RKO (cell line): ENCODE results near the gene NUAK2.

ENCODE experiments used
- DNase-seq: peaks from one replicate; pipeline ENCODE4 v3.0.0-alpha.2; 2016; ENCODE audit warnings: low spot score

NUAK2 gene

GRCh38 chr1:205272536-205272935, 49.0 kb downstream of the NUAK2 start:
- DNase-seq = no peak

DNA sequence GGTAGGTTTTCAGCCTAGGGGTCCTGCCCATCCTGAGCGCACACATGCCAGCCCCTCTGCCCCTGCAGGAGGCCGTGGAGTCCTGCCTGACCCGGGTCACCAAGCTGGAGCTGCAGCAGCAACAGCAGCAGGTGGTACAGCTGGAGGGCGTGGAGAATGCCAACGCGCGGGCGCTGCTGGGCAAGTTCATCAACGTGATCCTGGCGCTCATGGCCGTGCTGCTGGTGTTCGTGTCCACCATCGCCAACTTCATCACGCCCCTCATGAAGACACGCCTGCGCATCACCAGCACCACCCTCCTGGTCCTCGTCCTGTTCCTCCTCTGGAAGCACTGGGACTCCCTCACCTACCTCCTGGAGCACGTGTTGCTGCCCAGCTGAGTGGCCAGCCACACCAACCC, 49.8 kb downstream of the NUAK2 start:
- no peak for DNase-seq

DNA sequence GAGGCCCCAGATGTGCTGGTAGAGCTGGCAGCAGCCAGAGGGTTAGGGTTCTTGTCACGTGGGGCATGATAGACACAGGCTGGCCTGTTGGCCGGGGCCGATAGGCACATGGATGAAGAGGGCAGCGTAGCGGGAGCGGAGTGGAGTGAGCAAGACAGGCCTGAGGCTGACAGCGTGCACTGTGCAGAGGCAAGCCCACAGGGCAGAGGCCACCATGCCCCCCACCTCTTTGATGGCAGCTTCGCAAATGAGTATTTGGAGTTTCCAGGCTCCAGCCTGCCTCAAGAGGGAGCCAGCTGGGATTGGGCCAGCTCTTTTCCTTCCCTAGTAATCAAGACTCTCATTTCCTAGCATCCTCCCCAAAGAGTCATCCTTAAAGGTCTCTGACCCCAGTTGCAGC, 50.3 kb downstream of the NUAK2 start:
- no peak for DNase-seq

GRCh38 chr1:205270764-205271163, 50.8 kb downstream of the NUAK2 start:
- no peak for DNase-seq

DNA sequence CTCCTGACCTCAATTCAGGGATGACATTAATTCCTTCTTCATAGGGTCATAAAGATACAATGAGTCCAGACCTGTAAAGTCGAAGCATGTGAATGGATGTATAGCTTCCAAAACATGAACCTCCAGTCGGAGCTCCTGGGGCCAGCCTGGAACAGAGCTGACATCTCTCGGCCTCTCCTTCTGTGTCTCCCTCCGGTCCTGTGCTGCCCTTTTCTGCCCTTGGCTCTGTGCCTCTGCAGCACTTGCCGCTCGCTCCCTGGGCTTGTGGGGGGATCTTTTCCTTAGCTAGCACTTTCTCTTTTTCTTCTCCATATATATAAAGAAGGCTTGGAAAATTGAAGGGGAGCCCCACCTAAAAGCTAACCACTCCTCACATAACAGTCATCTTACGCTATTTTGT, 51.3 kb downstream of the NUAK2 start:
- DNase-seq = no peak

DNA sequence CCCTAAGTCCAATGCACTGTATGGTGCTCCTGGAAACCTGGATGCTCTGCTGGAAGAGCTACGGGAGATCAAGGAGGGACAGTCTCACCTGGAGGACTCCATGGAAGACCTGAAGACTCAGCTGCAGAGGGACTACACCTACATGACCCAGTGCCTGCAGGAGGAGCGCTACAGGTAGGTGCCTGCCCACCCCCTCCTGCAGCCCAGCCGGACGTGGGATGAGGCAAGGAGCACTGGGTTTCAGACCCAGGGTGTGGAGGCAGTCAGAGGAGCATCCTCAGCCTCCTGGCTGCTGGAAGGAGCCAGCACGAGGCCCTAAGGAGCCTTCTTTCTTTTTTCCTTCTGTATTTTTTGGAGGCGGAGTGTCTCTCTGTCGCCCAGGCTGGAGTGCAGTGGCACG, 51.8 kb downstream of the NUAK2 start:
- DNase-seq = no peak

- no peak for DNase-seq
Measured at GRCh38 chr1:205268846-205269680, 52.5 kb downstream of the NUAK2 start.

DNA sequence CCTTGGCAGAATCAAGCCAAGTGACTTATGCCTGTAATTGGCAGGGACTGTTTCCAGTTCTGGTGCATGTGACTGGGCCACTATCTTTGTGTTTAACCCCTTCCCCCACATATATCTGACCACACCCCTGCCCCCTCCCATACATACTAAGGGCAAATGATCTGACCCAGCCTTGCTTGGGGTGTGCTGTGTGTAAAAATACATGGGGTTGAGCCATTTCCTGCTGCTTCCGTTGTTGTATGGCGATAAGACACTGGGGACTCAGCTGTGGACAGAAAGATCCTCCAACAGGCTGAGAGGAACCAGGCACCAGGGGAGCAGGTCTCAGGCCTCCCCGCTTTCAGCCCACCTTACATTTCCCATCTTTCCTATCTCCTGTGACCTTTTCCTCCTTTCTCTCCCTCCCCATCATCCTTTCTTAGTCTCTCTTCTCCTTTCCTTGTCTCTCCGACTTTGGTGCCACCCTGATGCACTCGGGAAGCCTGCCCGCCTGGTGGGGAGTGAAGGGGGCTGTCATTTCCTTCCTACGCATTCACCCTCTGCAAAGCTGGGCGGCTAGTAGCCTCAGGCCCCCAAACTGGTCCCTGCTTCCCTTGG, 54.1 kb downstream of the NUAK2 start:
- no peak for DNase-seq

- DNase-seq = no peak
Measured at GRCh38 chr1:205266611-205267305, 54.8 kb downstream of the NUAK2 start.

DNA sequence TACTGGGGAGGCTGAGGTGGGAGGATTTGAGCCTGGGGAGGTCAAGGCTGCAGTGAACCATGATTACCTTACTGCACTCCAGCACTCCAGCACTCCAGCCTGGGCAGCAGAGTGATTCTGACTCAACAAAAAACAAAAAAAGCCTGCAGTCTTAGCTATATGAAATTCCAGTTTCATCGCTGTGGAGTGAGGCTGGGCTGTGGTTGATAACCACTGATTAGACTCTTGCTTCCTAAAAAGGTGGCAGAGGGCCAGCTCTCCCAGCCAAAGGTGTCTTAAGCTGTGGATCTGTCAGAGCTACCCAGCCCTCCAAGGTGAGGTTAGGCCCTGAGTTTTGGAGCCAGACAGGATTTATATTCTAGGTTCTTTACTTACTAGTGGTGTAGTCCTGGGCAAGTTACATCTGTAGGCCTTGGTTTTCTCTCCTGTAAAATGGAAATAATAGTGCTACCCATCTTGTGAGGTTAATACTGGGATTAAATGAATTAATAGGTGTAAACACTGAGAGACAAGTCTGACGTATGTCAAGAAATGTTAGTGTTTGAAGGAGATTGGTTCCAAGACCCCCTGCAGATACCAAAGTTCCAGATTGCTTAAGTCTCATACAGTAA, 57.9 kb downstream of the NUAK2 start:
- DNase-seq = no peak

DNA sequence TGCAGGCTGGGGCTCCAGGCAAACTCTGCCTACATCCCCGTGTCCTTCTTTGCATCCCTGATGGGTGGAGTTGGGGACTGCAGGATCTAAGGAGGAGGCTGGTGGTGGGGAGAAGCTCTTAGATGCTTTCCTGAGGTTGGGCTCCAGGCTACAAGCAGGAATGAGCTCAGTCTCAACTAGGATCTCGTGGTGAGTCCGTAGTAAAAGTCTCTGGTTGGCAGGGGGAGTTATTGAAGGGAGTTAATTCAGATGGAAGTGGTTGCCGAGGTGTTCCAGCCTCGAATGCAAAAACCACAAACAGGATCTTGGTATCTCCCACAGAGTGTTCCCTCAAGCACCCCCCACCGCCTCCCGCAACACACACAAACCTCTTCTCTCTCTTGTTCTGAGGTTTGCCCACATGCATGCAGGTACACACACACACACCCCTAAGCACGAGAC, 58.8 kb downstream of the NUAK2 start:
- DNase-seq = no peak

GRCh38 chr1:205261946-205262691, 59.4 kb downstream of the NUAK2 start:
- DNase-seq = no peak

GRCh38 chr1:205260948-205261732, 60.4 kb downstream of the NUAK2 start:
- DNase-seq = no peak

DNA sequence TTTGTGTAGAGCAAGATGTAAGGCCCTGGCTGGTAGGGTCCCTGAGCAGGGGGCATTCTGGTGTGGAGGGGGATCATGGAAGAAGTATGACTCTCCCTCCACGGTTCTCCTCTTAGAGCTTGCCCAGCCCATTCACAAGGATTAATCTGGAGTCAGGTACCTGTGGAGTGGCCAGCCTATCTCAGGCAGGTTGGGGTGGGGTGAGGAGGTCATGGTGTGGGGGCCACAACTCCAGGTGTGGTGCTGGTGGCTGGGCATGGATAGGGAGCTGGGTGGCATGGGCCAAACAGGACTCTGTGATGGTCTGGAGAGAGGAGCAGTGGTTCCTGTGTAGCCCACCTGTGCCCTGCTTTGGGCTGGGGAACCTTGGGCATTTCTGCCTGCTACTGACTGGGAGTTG, 61.5 kb downstream of the NUAK2 start:
- no peak for DNase-seq

GRCh38 chr1:205259324-205259832, 62.2 kb downstream of the NUAK2 start:
- no peak for DNase-seq

- no peak for DNase-seq
Measured at GRCh38 chr1:205258719-205259118, 62.8 kb downstream of the NUAK2 start.

DNA sequence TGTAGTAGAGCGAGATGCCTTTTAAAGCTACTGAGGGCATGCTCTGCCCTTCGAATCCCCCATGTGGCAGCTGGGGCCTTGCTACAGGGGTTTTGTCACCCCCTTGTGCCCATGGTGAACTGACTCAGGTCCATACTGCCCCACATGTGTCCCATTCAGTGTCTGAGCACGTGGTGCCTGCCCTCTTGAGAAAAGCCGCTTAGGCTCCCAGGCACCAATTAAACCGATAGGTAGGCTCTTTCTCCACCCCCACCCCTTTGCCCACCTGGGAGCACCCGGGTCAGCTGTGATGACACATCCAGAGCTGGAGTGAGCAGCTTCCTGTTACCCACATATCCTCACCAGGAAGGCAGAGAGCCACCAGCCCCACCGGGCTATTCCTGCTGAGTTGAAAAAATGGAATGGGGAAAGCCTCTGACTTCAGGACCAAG, 63.3 kb downstream of the NUAK2 start:
- DNase-seq = no peak

DNA sequence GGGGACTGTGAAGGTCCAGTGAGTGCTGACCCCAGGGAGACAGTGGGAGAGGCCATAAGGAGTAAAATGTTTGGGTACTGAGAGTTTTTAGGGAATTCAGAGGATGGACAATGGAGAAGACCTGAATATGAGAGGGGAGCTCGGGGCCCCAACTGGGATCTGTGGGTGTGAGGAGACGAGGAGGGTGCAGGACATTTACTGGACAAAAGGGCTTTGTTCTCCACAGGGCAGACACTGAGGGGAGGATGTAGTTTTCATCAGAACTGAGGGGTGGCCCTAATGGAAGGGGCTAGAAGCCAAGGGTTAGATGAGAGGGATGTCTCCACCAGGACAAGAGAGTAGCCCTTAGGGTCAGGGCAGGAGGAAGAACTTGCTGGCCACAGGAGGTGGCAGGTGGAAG, 63.8 kb downstream of the NUAK2 start:
- DNase-seq = no peak

DNA sequence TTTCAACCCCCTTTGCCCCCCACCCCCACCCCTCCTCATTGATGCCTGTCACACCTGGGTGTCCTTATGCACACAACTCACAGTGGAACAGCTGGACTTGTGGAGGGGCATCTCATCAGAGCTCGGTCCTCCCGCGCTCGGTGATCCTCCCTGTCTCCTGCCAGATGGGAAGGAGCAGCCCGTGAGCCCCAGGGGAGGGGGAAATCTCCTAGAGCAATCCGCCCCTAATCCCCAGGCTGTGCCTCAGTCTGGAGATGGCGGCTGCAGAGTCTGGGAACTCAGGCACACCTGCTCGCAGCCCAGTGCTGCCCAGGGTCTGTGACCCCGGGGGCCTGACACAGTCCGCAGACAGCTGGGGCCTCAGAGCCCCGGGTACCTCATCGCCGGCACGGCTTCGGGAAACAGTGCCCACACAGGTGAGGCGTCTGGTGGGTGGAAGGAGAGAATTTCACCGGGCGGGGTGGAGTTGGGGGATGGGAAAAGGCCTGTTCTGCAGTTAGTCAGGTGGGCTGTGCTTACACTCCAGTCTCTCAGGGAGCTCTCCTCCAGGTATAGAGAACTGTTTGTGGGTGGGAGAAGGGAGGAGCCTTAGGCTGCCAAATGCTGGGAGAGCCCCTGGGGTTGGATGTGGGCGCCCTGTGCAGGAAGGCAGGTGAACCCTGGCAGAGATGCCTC, 64.5 kb downstream of the NUAK2 start:
- no peak for DNase-seq
